Measurements from ENCODE around the gene ZRSR2.
A peak's percentile ranks its signal among the peaks of the same experiment; 100 is the strongest.
"Not testable (repeated sequence)": the region's sequence is repeated elsewhere in the genome, so short reads cannot be mapped to it uniquely, and the experiment has no call there.

ZRSR2 gene

DNA sequence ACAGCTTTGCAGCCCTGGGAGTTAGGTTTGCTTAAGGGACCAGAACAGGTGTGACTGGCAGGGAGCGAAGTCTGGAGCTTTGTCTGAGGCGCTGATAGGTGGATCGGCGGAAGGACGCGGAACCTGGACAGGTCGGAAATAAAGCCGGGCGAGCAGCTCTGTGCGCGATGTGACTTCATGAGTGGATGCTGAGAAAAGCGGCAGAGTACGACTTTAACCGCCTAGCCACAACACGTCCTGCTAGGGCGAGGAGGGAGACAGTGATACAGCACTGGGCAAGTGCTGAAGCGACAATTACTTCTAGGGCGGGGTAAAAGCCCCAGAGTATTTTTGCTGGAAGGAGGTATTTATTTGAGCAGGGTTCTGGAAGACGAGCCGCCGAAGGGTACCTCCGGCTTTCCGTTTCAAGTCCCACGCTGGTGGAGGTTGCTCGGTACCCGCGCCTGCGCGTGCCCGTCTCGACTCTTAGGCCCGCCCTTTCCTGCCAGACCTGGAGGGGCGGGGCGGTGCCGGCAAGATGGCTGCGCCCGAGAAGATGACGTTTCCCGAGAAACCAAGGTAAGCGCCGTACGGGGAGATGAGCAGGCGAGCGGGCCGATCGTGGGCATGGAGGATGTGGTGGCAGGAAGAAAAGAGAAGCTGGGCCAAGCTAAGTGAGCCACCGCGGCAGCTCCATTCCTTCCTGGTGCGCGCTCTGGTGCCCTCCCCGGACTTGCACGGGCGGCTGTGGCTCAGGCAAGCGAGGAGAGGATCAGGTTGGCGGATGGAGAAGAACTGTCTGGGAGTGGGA, at the start of gene ZRSR2:
Gene ZRSR2 (plus strand): TSS at position 506 of the 790 bp plus-strand sequence. CDS start 12 bp downstream, at position 518.
- DNase-seq (ENCODE audit: low read depth in 3 of 3, low spot score in 1 of 3), result peak; percentile 60 to 81 (median 65)

GRCh38 chrX:15744181-15744867, 46.0 kb upstream of the ZRSR2 start:
- no peak for DNase-seq (ENCODE audit: low read depth in 3 of 3, low spot score in 1 of 3)

DNA sequence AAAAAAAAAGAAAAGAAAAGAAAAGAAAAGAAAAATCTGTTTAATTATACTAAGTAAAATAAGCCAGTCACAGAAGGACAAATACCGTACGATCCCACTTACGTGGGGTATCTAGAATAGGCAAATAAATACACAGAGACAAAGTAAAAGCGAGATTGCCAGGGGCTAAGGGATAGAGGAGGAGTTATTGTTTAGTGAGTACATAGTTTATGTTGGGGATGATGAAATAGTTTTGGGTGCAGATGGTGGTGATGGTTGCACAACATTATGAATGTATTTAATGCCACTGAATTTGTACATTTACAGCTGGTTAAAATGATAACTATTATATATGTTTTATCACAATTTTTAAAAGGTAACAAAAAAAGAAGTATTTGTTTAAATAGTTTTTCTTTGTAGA, 45.1 kb upstream of the ZRSR2 start:
- DNase-seq (ENCODE audit: low read depth in 3 of 3, low spot score in 1 of 3), result no peak

- not testable (repeated sequence) for DNase-seq (ENCODE audit: low read depth in 3 of 3, low spot score in 1 of 3)
Observed at GRCh38 chrX:15746651-15747050, 43.6 kb upstream of the ZRSR2 start.

DNA sequence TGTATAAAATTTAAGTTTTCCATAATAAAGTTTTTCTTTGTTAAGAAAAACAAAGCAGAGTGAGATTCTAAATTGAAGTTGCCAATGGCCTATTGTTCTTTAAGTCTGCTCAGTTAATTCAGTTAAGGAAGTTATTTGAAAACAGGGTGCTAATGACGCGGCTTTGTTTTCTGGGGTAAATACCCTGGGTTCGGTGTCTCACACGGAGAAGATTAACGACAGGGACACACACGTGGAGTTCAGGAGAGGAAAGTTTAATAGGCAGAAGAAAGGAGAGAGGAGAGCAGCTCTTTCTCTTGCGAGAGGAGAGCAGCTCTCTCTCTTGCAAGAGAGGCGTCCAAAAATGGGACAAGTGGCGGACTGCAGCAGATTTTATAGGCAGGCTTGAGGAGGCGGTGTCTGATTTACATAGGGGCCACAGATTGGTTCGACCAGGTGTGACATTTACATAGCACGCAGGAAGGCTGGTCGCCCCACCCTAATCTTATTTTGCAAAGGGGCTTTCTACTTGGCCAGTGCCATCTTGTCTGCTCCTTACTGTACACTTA, 42.6 kb upstream of the ZRSR2 start:
- no peak for DNase-seq (ENCODE audit: low read depth in 3 of 3, low spot score in 1 of 3)

DNA sequence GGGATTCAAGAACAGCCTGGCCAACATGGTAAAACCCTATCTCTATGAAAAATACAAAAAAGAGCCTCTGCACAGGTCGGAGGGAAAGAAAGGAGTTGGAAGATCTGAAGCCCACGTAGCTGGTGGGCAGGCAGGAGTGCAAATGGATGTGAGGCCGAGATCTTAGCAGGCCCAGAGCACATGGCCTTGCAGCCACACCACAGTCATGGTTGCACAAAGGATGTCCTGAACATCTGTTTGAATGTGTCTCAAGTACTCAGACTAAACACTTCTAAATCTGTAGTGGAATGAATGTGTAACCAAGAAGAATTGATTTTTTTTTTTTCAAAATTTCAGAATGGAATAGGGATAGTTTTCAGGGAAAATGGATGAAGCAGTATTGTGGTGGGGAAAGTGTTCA, 41.4 kb upstream of the ZRSR2 start:
- no peak for DNase-seq (ENCODE audit: low read depth in 3 of 3, low spot score in 1 of 3)

- DNase-seq (ENCODE audit: low read depth in 3 of 3, low spot score in 1 of 3), result no peak
Observed at GRCh38 chrX:15749642-15750610, 40.4 kb upstream of the ZRSR2 start.

GRCh38 chrX:15750611-15751154, 39.6 kb upstream of the ZRSR2 start:
- no peak for DNase-seq (ENCODE audit: low read depth in 3 of 3, low spot score in 1 of 3)

DNA sequence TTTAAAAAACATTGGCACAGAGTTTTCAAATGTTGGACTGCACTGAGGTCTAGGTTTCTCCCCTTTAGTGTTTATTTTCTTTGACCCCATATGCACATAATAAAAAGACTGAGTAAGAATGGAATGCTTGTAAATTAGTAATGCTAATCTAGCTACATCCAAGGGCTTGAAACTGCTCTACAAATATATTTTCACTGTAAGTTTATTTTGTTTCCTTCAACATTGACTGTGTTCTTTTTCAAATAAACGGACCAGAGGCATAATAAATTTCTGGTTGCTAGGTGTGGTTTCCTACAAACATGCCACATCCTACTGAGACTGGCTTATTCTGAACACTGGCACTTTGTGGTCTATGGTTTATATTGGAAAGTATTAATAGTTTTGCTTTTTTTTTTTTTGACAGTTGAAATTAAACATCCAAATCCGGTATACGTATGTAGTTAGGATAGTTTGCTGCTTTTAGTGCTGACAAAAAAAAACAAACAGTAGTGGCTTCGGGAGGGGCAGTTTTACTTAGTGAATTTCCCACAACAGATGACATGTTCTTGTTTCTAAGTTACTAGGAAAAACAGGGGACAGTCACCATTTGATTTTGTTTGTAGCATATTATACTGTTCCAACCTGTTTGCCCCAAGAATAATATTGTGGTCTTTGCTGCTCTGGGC, 39.0 kb upstream of the ZRSR2 start:
- no peak for DNase-seq (ENCODE audit: low read depth in 3 of 3, low spot score in 1 of 3)

DNA sequence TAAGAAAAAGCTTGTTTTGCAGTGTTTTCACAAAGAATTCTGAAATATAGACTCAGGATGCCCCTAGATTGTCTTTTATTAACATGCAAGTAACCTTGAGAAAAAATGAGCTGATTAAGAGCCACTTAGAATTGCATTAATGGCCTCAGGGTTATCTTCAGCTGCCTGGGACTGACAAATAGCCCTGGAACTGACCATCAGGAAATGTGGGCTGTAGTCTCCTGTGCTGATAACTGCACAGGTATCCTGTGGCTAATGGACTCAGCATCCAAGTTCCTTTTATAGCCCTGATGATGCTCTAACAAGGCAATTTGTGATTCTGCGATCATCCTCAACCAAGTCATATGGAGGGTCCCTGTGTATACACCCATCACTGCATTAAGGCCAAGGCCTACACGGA, 35.2 kb upstream of the ZRSR2 start:
- DNase-seq (ENCODE audit: low read depth in 3 of 3, low spot score in 1 of 3), result no peak

DNA sequence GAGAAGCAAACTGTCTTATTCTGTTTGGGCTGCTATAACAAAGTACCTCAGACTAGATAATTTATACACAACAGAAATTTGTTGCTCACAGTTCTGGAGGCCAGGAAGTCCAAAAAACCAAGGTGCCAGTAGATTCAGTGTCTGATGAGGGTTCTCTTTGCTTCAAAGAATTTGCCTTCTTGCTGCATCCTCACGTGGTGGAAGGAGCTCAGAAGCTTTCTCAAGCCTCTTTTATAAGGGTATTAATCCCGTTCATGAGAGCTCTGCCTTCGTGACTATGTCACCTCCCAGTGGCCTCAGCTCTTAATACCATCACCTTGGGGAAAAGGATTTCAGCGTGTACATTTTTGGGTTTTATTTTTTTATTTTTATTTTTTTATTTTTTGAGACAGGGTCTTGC, 32.1 kb upstream of the ZRSR2 start:
- DNase-seq (ENCODE audit: low read depth in 3 of 3, low spot score in 1 of 3), result no peak

DNA sequence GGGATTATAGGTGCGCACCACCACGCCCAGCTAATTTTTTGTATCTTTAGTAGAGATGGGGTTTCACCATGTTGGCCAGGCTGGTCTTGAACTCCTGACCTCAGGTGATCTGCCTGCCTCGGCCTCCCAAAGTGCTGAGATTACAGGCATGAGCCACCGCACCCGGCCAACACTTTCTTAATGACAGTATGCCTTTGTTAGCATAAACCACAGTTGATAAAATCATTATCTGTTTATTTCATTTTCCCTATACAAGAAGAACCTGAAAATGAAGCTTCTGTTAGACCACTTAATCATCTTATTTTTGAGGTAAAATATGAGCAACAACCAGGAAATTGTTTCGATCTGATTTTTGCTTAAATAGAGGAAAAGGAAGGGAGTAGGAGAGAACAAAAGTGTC, 30.4 kb upstream of the ZRSR2 start:
- DNase-seq (ENCODE audit: low read depth in 3 of 3, low spot score in 1 of 3), result not testable (repeated sequence)

DNA sequence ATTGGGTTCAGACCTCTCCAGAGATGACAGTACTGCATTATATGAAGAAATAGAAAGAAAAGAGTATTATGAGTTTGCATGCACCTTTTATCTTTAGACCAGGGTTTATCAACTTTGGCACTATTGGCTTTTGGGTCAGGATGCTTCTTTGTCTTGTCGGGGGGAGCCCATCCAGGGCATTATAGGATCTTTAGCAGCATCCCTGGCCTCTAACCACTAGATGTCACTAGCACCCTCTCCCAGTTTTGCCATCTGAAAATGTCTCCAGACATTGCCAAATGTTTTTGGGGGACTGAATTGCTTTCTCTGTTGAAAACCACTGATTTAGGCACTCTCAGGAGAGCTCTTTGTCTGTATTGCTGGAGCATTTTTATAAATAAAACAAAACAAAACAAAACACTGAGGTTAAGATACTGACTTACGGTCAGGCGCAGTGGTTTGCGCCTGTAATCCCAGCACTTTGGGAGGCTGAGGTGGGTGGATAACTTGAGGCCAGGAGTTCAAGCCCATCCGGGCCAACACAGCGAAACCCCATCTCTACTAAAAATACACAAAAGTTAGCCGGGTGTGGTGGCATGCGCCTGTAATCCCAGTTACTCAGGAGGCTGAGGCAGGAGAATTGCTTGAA, 28.6 kb upstream of the ZRSR2 start:
- DNase-seq (ENCODE audit: low read depth in 3 of 3, low spot score in 1 of 3), result no peak

DNA sequence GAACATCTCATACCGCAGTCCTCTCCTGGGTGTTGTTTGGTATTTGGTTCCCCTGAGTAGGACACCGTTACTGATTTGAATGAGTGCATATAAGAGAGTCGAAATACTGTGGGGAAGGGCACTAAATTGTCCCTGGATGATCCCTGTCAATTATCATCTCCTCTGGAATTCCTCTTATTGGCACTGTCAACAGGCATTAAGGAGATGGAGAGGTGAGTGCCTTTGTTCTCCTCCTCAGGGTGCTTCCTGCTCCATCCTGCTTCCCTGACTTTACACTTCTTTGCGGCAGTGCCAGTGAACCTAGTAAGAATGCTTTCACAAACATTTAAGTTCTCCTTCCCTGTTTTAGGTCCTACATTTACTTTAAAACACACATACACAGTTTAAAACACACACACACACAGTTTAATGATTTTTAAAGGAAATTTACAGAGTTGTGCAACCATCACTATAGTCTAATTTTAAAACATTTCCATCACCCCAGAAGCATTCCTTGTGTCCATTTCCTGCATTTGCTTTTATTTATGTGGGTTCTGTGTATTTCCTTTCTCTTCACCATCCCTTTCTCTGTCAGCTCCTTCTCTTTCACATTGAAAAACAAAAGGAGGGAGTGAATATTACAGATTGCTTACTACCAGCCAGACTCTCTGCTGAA, 20.9 kb upstream of the ZRSR2 start:
- DNase-seq (ENCODE audit: low read depth in 3 of 3, low spot score in 1 of 3), result no peak

GRCh38 chrX:15781961-15782699, 8.2 kb upstream of the ZRSR2 start:
- no peak for DNase-seq (ENCODE audit: low read depth in 3 of 3, low spot score in 1 of 3)

DNA sequence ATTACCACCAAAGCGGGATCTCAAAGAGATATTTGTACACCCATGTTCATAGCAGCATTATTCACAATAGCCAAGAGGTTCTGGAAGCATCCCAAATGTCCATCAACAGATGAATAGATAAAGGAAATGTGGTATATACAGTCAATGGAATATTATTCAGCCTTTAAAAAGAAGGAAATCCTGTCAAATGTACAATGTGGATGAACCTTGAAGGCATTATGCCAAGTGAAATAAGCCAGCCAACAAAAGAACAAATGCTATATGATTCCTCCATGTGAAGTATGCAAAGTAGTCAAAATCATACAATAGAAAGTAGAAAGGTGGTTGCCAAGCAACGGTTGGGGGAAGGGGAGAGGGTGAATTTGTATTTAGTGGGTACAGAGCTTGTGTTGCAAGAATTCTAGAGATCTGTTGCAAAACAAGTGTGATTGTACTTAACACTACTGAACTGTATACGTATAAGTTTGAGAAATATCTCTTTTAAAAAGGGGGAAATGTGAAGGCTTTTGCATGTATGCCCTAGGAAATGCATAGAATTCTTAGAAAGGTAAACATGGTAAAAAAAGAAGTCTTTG, 5.0 kb upstream of the ZRSR2 start:
- DNase-seq (ENCODE audit: low read depth in 3 of 3, low spot score in 1 of 3), result no peak

GRCh38 chrX:15786915-15787314, 3.4 kb upstream of the ZRSR2 start:
- no peak for DNase-seq (ENCODE audit: low read depth in 3 of 3, low spot score in 1 of 3)

DNA sequence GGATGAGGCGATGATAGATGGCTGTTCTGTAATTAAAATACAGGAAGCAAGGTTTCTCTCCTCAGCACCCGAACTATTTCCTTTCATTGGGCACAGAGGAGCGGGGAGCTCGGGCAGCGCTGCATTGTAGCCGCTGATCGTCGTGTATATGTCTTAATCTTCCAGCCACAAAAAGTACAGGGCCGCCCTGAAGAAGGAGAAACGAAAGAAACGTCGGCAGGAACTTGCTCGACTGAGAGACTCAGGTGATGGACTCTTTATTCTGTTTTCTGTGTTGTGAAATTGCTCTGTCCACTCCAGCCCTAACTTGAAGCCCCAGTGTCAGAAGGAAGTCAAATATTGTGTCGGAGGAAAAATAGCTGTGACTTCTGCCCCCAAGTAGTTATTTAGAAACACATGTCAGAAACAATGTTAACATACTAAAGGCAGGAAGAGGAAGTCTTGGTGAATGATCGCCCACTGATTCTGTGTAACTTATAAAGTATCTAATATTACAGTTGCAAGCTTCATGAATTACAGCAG, 546 bp downstream of the ZRSR2 start:
- DNase-seq (ENCODE audit: low read depth in 3 of 3, low spot score in 1 of 3), result no peak
